Nephron (organoid): Measurements from ENCODE around the gene MMP13.

Experiments
- H3K27ac Mint-ChIP-seq, 3 experiments: 2 replicates each; pipeline ENCODE4 v1.8.0; 2020; ENCODE audit warnings: mixed read lengths in 3 of 3, mild to moderate bottlenecking in 2 of 3, moderate library complexity in 1 of 3
- H3K27me3 Mint-ChIP-seq: 2 replicates; pipeline ENCODE4 v1.8.0; 2021; ENCODE audit warnings: low read depth, mild to moderate bottlenecking, moderate library complexity, mixed read lengths
- H3K36me3 Mint-ChIP-seq: 2 replicates; pipeline ENCODE4 v1.8.0; 2020; ENCODE audit warnings: low read depth, mixed read lengths
- H3K4me1 Mint-ChIP-seq: 2 replicates; pipeline ENCODE4 v1.8.0; 2020; ENCODE audit warnings: mixed read lengths
- H3K4me3 Mint-ChIP-seq, 3 experiments: 2 replicates each; pipeline ENCODE4 v1.8.0; 2020; ENCODE audit warnings: mild to moderate bottlenecking in 3 of 3, mixed read lengths in 3 of 3, moderate library complexity in 2 of 3
- H3K9me3 Mint-ChIP-seq: 2 replicates; pipeline ENCODE4 v1.8.0; 2020; ENCODE audit warnings: mixed read lengths
- TF ChIP-seq, protein P1 (sequence below), 3 experiments: fragments of 200-600 bp; sonication (generic); IDR thresholded peaks; one replicate each; pipeline ENCODE4 v1.5.0; 2021; ENCODE audit warnings: antibody characterized with exemption in 3 of 3; ENCODE audit not compliant: unreplicated experiment in 3 of 3

The MMP13 gene

GRCh38 chr11:102972853-102973252, 17.3 kb upstream of the MMP13 start:
- Mint-ChIP-seq H3K4me3 (no peak overlapping the region), H3K27ac (no peak overlapping the region), H3K27me3 (no peaks in the 10 kb centered on the region), H3K9me3 (peaks cover 2% of the 10 kb centered on the region), H3K4me1 (no peaks in the 10 kb centered on the region), H3K36me3 (no peaks in the 10 kb centered on the region)
- TF ChIP-seq, protein P1, sequence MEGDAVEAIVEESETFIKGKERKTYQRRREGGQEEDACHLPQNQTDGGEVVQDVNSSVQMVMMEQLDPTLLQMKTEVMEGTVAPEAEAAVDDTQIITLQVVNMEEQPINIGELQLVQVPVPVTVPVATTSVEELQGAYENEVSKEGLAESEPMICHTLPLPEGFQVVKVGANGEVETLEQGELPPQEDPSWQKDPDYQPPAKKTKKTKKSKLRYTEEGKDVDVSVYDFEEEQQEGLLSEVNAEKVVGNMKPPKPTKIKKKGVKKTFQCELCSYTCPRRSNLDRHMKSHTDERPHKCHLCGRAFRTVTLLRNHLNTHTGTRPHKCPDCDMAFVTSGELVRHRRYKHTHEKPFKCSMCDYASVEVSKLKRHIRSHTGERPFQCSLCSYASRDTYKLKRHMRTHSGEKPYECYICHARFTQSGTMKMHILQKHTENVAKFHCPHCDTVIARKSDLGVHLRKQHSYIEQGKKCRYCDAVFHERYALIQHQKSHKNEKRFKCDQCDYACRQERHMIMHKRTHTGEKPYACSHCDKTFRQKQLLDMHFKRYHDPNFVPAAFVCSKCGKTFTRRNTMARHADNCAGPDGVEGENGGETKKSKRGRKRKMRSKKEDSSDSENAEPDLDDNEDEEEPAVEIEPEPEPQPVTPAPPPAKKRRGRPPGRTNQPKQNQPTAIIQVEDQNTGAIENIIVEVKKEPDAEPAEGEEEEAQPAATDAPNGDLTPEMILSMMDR (IDR thresholded peaks at IDR 0.05; ENCODE audit: unreplicated experiment in 3 of 3): no peak

GRCh38 chr11:102971766-102972165, 16.2 kb upstream of the MMP13 start:
- H3K27me3 Mint-ChIP-seq: no peaks in the 10 kb centered on the region

DNA sequence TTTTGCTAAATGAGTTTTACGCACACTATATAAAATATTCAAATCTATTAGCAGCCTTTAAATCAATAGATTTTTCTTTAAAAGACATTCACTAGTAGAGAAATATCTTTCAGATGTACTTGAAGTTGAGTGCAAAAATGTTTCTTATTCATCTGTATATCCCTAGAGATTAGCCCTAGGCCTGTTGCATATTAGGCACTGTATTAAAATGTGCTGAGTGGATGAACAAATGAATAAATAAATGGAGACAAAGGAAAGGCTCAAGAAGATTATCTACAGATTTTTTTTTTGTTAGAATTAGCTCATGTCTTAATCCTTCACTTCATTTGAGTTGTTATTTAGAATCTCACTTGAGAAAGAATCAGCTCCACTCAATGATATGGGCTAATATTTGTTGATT, 12.0 kb upstream of the MMP13 start:
- Mint-ChIP-seq H3K4me1 (peaks cover 6% of the 10 kb centered on the region), H3K36me3 (no peaks in the 10 kb centered on the region), H3K27me3 (no peaks in the 10 kb centered on the region), H3K27ac (no peak overlapping the region), H3K9me3 (peaks cover 2% of the 10 kb centered on the region), H3K4me3 (no peak overlapping the region)
- TF ChIP-seq, protein P1 (IDR thresholded peaks at IDR 0.05; ENCODE audit: unreplicated experiment in 3 of 3): no peak

More at GRCh38 chr11:102971766-102972165, 16.2 kb upstream of the MMP13 start:
- Mint-ChIP-seq H3K4me3 (no peak overlapping the region), H3K9me3 (peaks cover 2% of the 10 kb centered on the region), H3K4me1 (no peaks in the 10 kb centered on the region), H3K36me3 (no peaks in the 10 kb centered on the region), H3K27ac (no peak overlapping the region)
- TF ChIP-seq, protein P1 (IDR thresholded peaks at IDR 0.05; ENCODE audit: unreplicated experiment in 3 of 3): no peak

GRCh38 chr11:102966011-102966410, 10.5 kb upstream of the MMP13 start:
- Mint-ChIP-seq H3K4me3 (no peak overlapping the region), H3K27me3 (no peaks in the 10 kb centered on the region), H3K36me3 (no peaks in the 10 kb centered on the region), H3K27ac (no peak overlapping the region), H3K4me1 (peaks cover 6% of the 10 kb centered on the region), H3K9me3 (peaks cover 2% of the 10 kb centered on the region)
- TF ChIP-seq, protein P1 (IDR thresholded peaks at IDR 0.05; ENCODE audit: unreplicated experiment in 3 of 3): no peak

GRCh38 chr11:102964867-102965266, 9.3 kb upstream of the MMP13 start:
- TF ChIP-seq, protein P1 (IDR thresholded peaks at IDR 0.05; ENCODE audit: unreplicated experiment in 3 of 3): no peak
- peaks cover 2% of the 10 kb centered on the region for H3K9me3 Mint-ChIP-seq
- H3K4me1 Mint-ChIP-seq: peaks cover 6% of the 10 kb centered on the region
- H3K27ac Mint-ChIP-seq: no peak overlapping the region
- no peaks in the 10 kb centered on the region for H3K27me3 Mint-ChIP-seq
- no peak overlapping the region for H3K4me3 Mint-ChIP-seq
- no peaks in the 10 kb centered on the region for H3K36me3 Mint-ChIP-seq

GRCh38 chr11:102957953-102958352, 2.4 kb upstream of the MMP13 start:
- no peak overlapping the region for H3K4me3 Mint-ChIP-seq
- no peak overlapping the region for H3K27ac Mint-ChIP-seq
- TF ChIP-seq, protein P1 (IDR thresholded peaks at IDR 0.05; ENCODE audit: unreplicated experiment in 3 of 3): no peak

More at GRCh38 chr11:102957953-102958352, 2.4 kb upstream of the MMP13 start:
- H3K36me3 Mint-ChIP-seq: no peaks in the 10 kb centered on the region
- no peaks in the 10 kb centered on the region for H3K27me3 Mint-ChIP-seq
- H3K4me1 Mint-ChIP-seq: peaks cover 5% of the 10 kb centered on the region
- no peaks in the 10 kb centered on the region for H3K9me3 Mint-ChIP-seq
